ENCODE data around the gene KCNA10.

Gene KCNA10

GRCh38 chr1:110494522-110495406 lies 24.2 kb downstream of the KCNA10 start:
- DNase-seq, result no peak

- DNase-seq, result no peak
Observed at GRCh38 chr1:110494036-110494435, 24.9 kb downstream of the KCNA10 start.

- DNase-seq, result no peak
Observed at GRCh38 chr1:110493059-110493699, 25.8 kb downstream of the KCNA10 start.

GRCh38 chr1:110492573-110492972 lies 26.4 kb downstream of the KCNA10 start:
- no peak for DNase-seq

- DNase-seq, result no peak
Observed at GRCh38 chr1:110490791-110491451, 28.1 kb downstream of the KCNA10 start.

- no peak for DNase-seq
Observed at GRCh38 chr1:110489973-110490542, 28.9 kb downstream of the KCNA10 start.

GRCh38 chr1:110489406-110489805 lies 29.6 kb downstream of the KCNA10 start:
- DNase-seq, result no peak

- DNase-seq, result no peak
Observed at GRCh38 chr1:110488867-110489266, 30.1 kb downstream of the KCNA10 start.

- DNase-seq, result no peak
Observed at GRCh38 chr1:110488161-110488560, 30.8 kb downstream of the KCNA10 start.

GRCh38 chr1:110487726-110488125 lies 31.2 kb downstream of the KCNA10 start:
- no peak for DNase-seq

GRCh38 chr1:110485725-110486124 lies 33.2 kb downstream of the KCNA10 start:
- no peak for DNase-seq

GRCh38 chr1:110484801-110485200 lies 34.2 kb downstream of the KCNA10 start:
- no peak for DNase-seq

GRCh38 chr1:110483308-110483685 lies 35.7 kb downstream of the KCNA10 start:
- no peak for DNase-seq

GRCh38 chr1:110482662-110483307 lies 36.2 kb downstream of the KCNA10 start:
- no peak for DNase-seq

GRCh38 chr1:110481968-110482623 lies 36.9 kb downstream of the KCNA10 start:
- DNase-seq, result no peak

- no peak for DNase-seq
Observed at GRCh38 chr1:110480356-110481096, 38.4 kb downstream of the KCNA10 start.

GRCh38 chr1:110478886-110479285 lies 40.1 kb downstream of the KCNA10 start:
- DNase-seq, result no peak

- DNase-seq, result no peak
Observed at GRCh38 chr1:110477967-110478640, 40.9 kb downstream of the KCNA10 start.

- DNase-seq, result no peak
Observed at GRCh38 chr1:110477445-110477957, 41.5 kb downstream of the KCNA10 start.

- DNase-seq, result no peak
Observed at GRCh38 chr1:110477041-110477440, 41.9 kb downstream of the KCNA10 start.

All from GDM1 (cell line).